Panc1 (cell line): ENCODE measurements around the gene TRIM59. TPM values are rescaled to one million over a fixed set of nuclear protein-coding genes. Genes with fewer than 3 reads are reported as not detected.

Experiments used
- ATAC-seq: fragments of 200-7000 bp; cut with Tn5 transposase; 2 replicates; pipeline ENCODE4 v1.9.1; 2020; ENCODE audit warnings: mild to moderate bottlenecking, moderate library complexity
- BruUV-seq: library from RNA; stranded (reverse); fragments of 400-500 nt; replicated peaks from 2 replicates; lab custom pipeline; 2021; lab: Mats Ljungman, UMichigan
- CTCF ChIA-PET: fragments of 300-600 bp; sonication (Branson Sonifier 250); formaldehyde crosslinking; loops from one replicate; lab custom pipeline; 2022; ENCODE audit warnings: antibody characterized with exemption; lab: Charles Lee
- POLR2A ChIA-PET: fragments of 300-600 bp; sonication (Branson Sonifier 250); formaldehyde crosslinking; loops from one replicate; lab custom pipeline; 2022; ENCODE audit warnings: antibody characterized with exemption; lab: Charles Lee
- DNase-seq: peaks from one replicate; pipeline ENCODE4 v3.0.0-alpha.2; 2010; ENCODE audit warnings: low read depth, low spot score
- H3K27ac ChIP-seq: 2 replicates; pipeline ENCODE4 v1.5.1; 2011; ENCODE audit warnings: mild to moderate bottlenecking, low read length, inconsistent platforms
- H3K27me3 ChIP-seq: fragments of 200-500 bp; sonication (Bioruptor generic); 2 replicates; pipeline ENCODE4 v1.6.0; 2014; ENCODE audit warnings: low read length, inconsistent platforms; ENCODE audit not compliant: control insufficient read depth, insufficient read depth
- H3K36me3 ChIP-seq: fragments of 200-500 bp; sonication (Bioruptor generic); 2 replicates; pipeline ENCODE4 v1.5.1; 2014; ENCODE audit warnings: inconsistent platforms, mild to moderate bottlenecking, low read length, moderate library complexity; ENCODE audit not compliant: control insufficient read depth, insufficient read depth
- H3K4me1 ChIP-seq: 2 replicates; pipeline ENCODE4 v1.5.1; 2011; ENCODE audit warnings: inconsistent platforms, mild to moderate bottlenecking, low read length, moderate library complexity; ENCODE audit not compliant: control insufficient read depth, insufficient read depth
- H3K4me3 ChIP-seq, 2 experiments: 2 replicates each; pipeline ENCODE4 v1.5.1; 2011 to 2012; ENCODE audit warnings: low read depth in 2 of 2, low read length in 2 of 2, mild to moderate bottlenecking in 2 of 2, inconsistent platforms in 1 of 2, moderate library complexity in 1 of 2
- H3K9me3 ChIP-seq: fragments of 200-500 bp; sonication (Bioruptor generic); 2 replicates; pipeline ENCODE4 v1.5.1; 2014; ENCODE audit warnings: low read depth, mild to moderate bottlenecking, inconsistent platforms, low read length, moderate library complexity; ENCODE audit not compliant: control insufficient read depth, insufficient read depth
- POLR2AphosphoS5 ChIP-seq: IDR thresholded peaks from 2 replicates; pipeline ENCODE4 v1.6.1; 2012; ENCODE audit warnings: mild to moderate bottlenecking, low read depth, low read length, moderate library complexity
- REST ChIP-seq, 2 experiments: IDR thresholded peaks; 2 replicates each; pipeline ENCODE4 v1.6.1; 2011 to 2012; ENCODE audit warnings: low read depth in 2 of 2, control low read depth in 1 of 2, low read length in 1 of 2, mild to moderate bottlenecking in 1 of 2, moderate library complexity in 1 of 2; ENCODE audit not compliant: insufficient read depth in 1 of 2
- SIN3A ChIP-seq: IDR thresholded peaks from 2 replicates; pipeline ENCODE4 v1.6.1; 2012; ENCODE audit warnings: low read depth, mild to moderate bottlenecking, low read length, moderate library complexity, borderline replicate concordance; ENCODE audit not compliant: insufficient read depth
- TCF7L2 ChIP-seq: IDR thresholded peaks from 2 replicates; pipeline ENCODE4 v1.6.1; 2011; ENCODE audit warnings: mild to moderate bottlenecking, low read depth, low read length, inconsistent platforms
- in situ Hi-C: cut with HindIII; loops from 2 replicates; pipeline ENCODE4 v1.10.0; 2016; ENCODE audit warnings: low sequenced_read_pairs, low pct_unique_long_range_greater_than_20kb
- intact Hi-C: fragments of 100-400 bp; cut with micrococcal nuclease; formaldehyde crosslinking; loops from one replicate; pipeline ENCODE4 v1.10.0; 2022; ENCODE audit not compliant: unreplicated experiment
- total RNA-seq: library from RNA; stranded (reverse); gene quantifications from one replicate; pipeline ENCODE4 v1.2.1, GENCODE V29; 2021; ENCODE audit not compliant: unreplicated experiment
- TF ChIP-seq, protein P1 (sequence below): fragments of 450-650 bp; IDR thresholded peaks from 2 replicates; pipeline ENCODE4 v1.5.1; 2017; ENCODE audit warnings: mild to moderate bottlenecking

TRIM59 gene
- total RNA-seq, 1 experiment from 2014 or later: 27.9 TPM

GRCh38 chr3:160474416-160474838 is 24.8 kb upstream of the TRIM59 start:
- intact Hi-C loops (no loop called here), in situ Hi-C loops (no loop called here)
- BruUV-seq: no TSS peak
- Histone ChIP-seq H3K4me3 (no peak overlapping the region), H3K4me1 (no peaks in the 10 kb centered on the region), H3K27me3 (no peaks in the 10 kb centered on the region; the same call in 1 of the 2 replicates), H3K36me3 (no peaks in the 10 kb centered on the region), H3K9me3 (no peaks in the 10 kb centered on the region), H3K27ac (no peak overlapping the region)
- DNase-seq (no peak), ATAC-seq (no peak)
- CTCF ChIA-PET: no interaction called here
- TF ChIP-seq POLR2AphosphoS5 (no peak), TCF7L2 (no peak), REST (IDR thresholded peaks at IDR 0.05; ENCODE audit: insufficient read depth in 1 of 2, low read depth in 2 of 2, low read length in 1 of 2) (no peak), SIN3A (no peak)
- TF ChIP-seq, protein P1, sequence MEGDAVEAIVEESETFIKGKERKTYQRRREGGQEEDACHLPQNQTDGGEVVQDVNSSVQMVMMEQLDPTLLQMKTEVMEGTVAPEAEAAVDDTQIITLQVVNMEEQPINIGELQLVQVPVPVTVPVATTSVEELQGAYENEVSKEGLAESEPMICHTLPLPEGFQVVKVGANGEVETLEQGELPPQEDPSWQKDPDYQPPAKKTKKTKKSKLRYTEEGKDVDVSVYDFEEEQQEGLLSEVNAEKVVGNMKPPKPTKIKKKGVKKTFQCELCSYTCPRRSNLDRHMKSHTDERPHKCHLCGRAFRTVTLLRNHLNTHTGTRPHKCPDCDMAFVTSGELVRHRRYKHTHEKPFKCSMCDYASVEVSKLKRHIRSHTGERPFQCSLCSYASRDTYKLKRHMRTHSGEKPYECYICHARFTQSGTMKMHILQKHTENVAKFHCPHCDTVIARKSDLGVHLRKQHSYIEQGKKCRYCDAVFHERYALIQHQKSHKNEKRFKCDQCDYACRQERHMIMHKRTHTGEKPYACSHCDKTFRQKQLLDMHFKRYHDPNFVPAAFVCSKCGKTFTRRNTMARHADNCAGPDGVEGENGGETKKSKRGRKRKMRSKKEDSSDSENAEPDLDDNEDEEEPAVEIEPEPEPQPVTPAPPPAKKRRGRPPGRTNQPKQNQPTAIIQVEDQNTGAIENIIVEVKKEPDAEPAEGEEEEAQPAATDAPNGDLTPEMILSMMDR: no peak
- POLR2A ChIA-PET: interaction anchor here (0.6 kb wide), 1 partner anchor 94 kb away, joined by 6 read pairs; no protein-coding TSS in a partner anchor

- no TSS peak for BruUV-seq
- H3K36me3 ChIP-seq: no peaks in the 10 kb centered on the region
- ChIA-PET POLR2A (no interaction called here), CTCF (no interaction called here)
- no peaks in the 10 kb centered on the region for H3K4me1 ChIP-seq
- in situ Hi-C loops (no loop called here), intact Hi-C loops (no loop called here)
- DNase-seq (no peak), ATAC-seq (no peak)
- TF ChIP-seq POLR2AphosphoS5 (no peak), TCF7L2 (no peak), REST (IDR thresholded peaks at IDR 0.05; ENCODE audit: insufficient read depth in 1 of 2, low read depth in 2 of 2, low read length in 1 of 2) (no peak), SIN3A (no peak)
- TF ChIP-seq, protein P1: no peak
- no peaks in the 10 kb centered on the region for H3K9me3 ChIP-seq
- H3K27me3 ChIP-seq: no peaks in the 10 kb centered on the region; the same call in 1 of the 2 replicates
- H3K27ac ChIP-seq: no peak overlapping the region
- no peak overlapping the region for H3K4me3 ChIP-seq
Measured at GRCh38 chr3:160473978-160474377, 24.4 kb upstream of the TRIM59 start.
